OCI-LY1 (cell line): ENCODE measurements around the gene LAMA1.

ENCODE experiments used
- CTCF ChIP-seq: fragments of 200-600 bp; sonication (generic), shearing (Covaris generic); IDR thresholded peaks from 2 replicates; pipeline ENCODE4 v1.5.1; 2017; ENCODE audit warnings: mild to moderate bottlenecking, antibody characterized with exemption, low read length, moderate library complexity, mixed read lengths
- EZH2 ChIP-seq: fragments of 200-600 bp; sonication (generic), shearing (Covaris generic); IDR thresholded peaks from 2 replicates; pipeline ENCODE4 v1.8.0; 2017; ENCODE audit warnings: borderline replicate concordance, mixed run types, mild to moderate bottlenecking, antibody characterized with exemption, low read length, moderate library complexity, mixed read lengths

DNA sequence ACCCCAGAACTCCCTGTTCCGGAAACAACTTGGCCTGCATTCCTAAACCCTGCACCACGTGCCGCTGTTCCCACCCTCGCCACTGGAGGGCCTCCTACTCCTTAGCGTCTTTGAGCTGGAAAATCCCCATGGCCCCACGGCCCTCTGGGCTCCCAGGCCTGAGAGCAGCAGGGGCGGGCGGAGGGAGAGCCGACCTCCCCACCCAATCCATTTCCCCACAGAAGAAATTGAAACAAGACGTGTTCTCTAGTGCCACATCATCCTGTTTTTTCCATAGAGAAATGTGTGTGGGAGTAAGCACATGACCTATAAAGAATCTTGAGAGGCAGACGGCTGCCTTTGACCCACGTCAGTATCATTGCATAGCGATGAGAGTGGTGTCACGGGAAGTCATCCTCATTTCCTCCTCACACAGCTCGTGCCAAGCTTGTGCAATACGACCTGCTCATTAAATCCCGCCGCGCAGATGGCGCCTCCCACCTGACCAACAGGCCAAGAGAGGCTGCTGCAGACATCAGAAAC lies 79.2 kb downstream of the LAMA1 start:
- TF ChIP-seq CTCF, result peak; percentile 53
- TF ChIP-seq EZH2, result no peak
